Stimulated activated CD8-positive, alpha-beta memory T cell treated with anti-CD3 and anti-CD28 coated beads, Interleukin-12 subunit alpha, Interleukin-12 subunit beta, amount 100 ng/mL, for 1 hour (primary cell): ENCODE data around the gene EMC8.
A peak's percentile ranks its signal among the peaks of the same experiment; 100 is the strongest.
"Not testable (repeated sequence)": the region's sequence is repeated elsewhere in the genome, so short reads cannot be mapped to it uniquely, and the experiment has no call there.

ENCODE experiments used
- DNase-seq: peaks from one replicate; pipeline ENCODE4 v3.0.0-alpha.2; 2020; ENCODE audit warnings: low read depth

EMC8 gene

DNA sequence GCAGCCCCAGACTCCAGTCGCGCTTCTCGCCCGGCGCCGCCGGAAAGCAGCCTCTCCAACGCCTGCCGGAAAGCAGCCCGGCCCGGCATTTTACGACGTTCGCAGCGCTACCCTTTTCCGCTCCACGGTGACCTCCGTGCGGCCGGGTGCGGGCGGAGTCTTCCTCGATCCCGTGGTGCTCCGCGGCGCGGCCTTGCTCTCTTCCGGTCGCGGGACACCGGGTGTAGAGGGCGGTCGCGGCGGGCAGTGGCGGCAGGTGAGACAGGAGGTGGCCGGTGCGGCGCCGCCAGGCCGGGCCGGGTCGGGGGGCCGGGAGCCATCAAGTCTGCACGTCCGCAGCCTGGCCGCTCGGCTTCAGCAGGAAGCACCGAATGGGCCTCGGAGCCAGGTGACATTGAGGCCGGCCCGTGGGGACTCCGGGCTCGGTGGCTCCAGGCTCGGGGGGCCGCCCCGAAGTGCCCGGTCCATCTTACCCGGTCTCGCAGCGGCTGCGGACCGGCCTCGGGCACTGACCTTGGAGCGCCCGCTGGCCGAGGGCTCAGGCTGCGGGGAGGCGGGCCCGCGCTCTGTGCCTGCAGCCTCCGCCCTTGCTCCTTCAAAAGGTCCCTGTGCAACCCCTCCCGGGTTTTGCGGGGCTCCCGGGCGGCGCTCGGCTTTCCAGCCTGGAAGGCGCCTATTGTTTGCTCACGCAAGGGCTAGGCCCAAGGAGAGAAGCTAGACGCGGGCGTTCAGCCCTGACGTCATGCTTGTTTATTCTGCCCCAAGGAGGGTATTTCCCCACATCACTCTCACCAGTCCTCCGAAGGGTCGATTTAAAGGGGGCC, at the start of gene EMC8, which contains the start of gene COX4I1:
TSS of gene EMC8 (minus strand) at position 48 of the 824 bp plus-strand sequence. CDS start 249 bp downstream, outside the sequence.
TSS of gene COX4I1 (plus strand) at position 199 of the 824 bp plus-strand sequence. CDS start 1,511 bp downstream, outside the sequence.
- peak; percentile 85 for DNase-seq

DNA sequence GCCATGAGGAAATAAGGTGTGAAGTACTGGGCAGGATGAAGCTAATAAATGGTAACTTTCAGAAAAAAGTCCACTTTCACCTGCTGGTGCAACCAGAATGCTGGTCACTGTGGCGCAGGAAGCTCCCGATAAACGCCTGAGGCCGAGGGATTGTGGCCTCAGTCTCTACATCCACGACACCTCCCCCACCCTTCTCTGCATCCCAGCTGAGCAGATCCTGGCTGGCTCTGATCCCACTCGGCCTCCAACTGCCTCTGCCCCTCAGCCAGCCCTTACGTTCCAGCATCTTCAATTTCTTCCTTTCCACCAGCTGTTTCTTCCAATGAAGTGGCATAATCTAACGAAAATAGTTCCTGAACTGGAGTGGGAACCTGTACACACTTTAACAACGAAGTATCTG, 49.6 kb upstream of the EMC8 start:
- DNase-seq, result no peak

DNA sequence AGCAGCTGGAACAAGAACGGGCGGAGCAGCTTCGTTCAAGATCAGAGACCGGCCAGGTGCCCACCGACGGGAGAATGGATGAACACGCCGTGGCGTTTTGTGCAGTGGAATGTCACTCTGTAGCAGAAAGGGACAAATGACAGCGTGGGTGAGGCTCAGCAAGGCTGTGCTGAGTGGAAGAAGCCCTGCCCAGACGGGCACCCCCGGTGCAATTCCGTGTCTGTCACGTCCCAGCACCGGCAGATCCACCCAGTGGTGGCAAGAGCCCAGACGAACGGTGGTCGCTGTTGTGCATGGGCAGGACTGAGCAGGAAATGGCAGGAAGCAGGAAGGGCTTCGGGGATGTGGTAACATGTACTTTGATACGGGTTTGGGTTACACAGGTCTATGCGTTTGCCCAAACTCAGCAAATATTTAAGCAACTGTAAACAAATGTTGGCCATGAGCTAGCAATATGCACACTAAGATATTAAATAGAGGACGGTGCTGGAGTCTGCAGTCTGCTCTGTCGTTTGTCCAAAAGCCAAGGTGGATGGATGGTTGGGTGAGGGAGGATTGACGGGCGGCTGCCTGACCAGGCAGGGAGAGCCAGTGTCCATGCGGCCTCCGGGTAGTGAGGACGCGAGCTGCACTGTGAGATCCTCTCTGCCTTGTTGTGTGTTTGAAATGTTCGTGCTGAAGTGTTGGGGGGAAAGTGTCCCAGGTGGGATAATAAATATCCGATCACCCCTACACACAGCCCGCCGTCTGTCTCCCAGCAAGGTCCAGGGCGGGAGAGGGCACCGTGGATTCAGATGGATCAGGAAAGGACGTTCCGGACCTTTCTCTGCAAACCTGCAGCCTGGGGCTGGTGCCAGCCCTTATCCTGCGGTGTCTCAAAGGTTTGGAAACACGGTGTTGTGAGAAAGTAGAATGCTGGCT, 48.6 kb upstream of the EMC8 start:
- no peak for DNase-seq

DNA sequence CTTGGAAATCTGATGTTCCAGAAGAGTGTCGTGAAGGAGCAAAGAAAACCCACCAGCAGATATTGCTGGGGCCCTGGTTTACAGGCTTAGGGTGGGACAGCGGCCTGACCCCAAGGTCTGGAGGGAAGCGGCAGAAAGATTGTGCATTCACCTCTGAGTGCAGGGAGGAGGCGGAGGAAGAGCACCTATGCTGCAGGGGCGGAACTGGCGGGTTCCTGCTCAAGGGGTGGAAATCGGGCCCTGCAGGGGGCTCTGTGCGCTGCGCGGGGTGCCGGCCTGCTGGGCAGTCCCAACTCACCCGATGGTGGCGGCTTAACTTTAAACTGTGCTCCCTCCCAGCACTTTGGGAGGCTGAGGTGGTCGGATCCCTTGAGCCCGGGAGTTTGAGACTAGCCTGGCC, 47.7 kb upstream of the EMC8 start:
- DNase-seq, result no peak

DNA sequence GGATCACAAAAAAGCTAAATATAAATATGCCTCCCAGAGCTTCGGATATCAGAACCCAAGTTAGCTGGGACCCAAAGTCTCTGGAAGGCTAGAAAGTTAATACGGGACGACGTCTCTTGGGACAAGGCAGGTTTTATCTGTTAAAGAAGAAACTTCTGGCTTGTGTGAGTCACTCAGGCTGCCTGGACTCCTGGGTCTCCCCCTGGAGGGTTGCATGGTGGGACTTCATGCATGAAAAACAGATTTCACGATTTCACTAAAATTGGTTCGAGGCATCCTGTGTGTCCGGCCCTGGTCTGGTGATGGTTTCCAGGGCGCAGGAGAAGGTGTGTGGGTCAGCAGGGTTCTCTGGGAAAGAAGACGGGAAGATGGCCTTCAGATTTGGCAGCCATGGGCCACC, 47.1 kb upstream of the EMC8 start:
- DNase-seq, result no peak

DNA sequence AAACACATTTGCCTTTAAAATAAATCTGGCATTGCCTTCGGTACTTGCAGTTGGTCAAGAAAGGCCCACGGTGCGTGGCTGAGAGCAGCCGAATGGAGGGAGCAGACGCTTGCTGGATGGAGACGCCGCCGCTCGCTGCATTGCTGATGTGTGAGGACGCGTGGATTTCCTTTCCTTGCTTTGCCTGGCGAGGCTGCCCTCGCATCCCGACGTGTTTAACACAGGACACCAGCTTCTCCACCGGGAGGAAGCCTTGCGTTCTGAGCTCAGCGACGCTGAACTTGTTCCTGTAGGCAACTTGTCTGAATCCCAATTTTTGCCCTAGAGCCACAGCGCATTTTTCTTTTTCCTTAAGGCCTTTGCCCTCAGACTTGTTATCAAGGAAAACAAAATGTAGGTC, 45.9 kb upstream of the EMC8 start:
- DNase-seq, result no peak

DNA sequence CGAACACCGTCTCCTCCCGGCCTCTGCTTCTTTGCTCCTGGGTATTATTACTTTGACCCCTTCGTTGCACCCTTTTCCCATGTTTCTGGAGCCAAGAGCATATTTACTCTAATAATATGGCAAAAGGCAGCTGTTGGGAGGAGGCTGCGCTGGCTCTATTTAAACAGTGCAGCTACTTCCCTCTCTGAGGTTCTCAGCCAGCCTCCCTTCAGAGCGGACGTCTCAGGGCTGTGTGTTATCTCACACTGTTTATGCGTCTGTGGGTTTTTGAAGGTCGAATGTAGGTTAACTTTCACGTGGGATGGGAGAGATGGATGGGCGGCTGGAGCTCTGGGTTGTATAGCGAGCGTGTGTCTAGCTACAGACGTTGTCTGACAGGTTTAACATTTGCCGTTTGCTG, 45.4 kb upstream of the EMC8 start:
- DNase-seq, result no peak

DNA sequence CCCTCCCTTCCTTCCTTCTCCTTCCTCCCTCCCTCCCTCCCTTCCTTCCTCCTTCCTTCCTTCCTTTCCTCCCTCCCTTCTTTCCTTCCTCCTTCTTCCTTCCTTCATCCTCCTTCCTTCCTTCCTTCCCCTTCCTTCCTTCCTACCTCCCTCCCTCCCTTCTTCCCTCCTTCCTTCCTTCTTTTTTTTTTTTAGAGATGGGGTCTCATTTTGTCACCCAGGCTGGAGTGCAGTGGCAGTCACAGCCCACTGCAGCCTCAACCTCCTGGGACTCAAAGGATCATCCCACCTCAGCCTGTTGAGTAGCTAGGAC, 44.8 kb upstream of the EMC8 start:
- no peak for DNase-seq

DNA sequence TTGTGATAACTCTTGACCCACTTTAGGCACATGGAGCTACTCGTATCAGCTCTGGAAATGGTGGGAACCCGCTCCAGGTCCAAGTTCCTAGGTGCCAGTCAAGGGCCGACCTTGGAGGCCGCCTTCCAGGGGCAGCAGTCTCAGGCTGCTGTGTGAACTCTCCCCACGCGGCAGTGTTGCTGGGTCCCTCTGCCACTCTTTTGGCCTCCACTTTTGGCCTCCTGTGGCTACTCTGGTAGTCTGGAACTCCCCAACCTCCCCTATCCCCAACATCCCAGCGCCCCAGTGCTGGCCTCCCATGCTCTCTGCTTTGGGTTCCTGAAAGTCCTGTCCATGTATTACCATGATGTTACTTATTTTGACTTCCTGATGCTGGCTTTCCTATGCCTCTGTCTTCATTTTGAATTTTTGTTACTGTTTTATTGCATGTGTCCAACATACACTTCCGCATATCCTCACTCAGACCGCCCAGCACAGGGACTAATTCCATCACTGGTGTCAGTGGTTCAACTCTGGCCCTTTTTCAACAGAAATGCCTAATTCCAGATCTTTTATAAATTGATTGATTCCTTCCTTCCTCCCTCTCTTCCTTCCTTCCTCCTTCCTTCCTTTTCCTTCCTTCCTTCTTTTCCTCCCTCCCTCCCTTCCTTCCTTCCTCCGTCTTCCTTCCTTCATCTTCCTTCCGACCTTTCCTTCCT, 44.3 kb upstream of the EMC8 start:
- DNase-seq, result no peak

DNA sequence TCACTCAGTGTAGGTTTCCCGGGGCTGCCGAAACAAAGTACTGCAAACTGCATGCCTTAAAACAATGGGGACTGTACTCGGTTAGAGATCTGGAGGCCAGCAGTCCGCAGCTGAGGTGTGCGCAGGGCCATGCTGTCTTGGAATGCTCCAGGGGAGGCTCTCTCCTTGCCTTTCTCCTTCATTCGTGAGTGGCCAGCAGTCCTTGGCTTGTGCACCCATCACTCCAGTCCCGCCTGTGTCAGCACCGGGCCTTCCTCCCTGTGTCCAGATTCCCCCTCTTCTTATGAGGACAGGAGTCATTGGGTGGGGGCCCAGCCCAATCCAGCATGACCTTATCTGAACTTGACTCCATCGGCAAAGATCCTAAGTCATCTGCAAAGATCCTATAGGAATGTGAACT, 43.5 kb upstream of the EMC8 start:
- no peak for DNase-seq

DNA sequence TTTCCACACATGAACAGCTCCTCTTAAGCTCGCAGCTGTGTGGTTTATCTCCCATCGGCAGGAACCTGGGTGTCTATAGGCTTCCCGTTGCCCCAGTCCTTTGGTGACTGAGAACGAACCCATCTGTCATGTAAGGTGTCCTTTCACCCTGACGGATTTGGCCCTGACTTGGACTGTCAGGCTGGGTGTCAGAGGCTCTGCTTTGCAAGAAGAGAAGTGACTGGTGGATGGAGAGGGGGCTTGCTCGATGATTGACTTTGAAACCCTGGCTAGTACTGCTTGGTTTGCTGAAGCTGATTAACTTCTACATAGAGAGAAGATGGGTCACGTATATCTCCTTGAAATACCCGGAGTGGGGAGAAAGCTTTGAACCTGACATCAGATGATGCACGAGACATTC, 43.1 kb upstream of the EMC8 start:
- DNase-seq, result no peak

DNA sequence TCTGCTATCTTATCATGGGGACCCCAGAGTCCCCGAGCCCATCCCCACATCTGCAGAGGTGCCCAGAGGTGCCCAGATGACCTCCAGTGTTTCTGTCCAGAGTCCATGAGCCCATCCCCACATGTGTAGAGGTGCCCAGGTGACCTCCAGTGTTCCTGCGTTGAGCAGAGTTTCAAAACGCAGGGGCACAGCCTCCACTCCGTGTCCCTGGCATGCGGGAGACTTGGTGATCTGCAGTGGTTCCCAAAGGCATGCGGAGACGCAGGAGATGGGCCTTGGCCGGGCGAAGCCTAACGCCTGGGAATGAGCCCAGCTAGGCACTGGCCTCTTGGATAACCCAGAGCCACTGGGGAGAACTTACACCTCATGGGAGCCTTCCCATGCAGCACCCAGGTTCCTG, 41.5 kb upstream of the EMC8 start:
- DNase-seq, result no peak

DNA sequence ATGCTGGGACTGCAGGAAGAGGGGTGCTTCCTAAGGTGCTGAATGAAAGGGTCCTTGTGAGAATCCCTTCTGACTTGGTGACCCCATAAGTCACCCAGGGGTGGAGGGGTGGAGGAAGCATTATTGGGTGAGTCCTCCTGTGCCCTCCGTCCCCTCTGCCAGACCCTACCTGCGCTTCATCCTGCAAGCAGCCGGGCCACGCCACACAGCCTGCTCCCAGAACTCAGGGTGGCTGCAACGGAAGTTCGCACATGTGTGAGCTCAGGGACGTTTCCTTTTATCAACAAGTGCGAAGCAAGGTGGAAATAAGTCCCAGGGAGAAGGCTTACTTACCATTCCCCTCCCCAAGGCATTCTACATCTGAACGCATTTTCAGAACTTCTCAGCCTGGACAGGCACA, 41.1 kb upstream of the EMC8 start:
- DNase-seq, result no peak

DNA sequence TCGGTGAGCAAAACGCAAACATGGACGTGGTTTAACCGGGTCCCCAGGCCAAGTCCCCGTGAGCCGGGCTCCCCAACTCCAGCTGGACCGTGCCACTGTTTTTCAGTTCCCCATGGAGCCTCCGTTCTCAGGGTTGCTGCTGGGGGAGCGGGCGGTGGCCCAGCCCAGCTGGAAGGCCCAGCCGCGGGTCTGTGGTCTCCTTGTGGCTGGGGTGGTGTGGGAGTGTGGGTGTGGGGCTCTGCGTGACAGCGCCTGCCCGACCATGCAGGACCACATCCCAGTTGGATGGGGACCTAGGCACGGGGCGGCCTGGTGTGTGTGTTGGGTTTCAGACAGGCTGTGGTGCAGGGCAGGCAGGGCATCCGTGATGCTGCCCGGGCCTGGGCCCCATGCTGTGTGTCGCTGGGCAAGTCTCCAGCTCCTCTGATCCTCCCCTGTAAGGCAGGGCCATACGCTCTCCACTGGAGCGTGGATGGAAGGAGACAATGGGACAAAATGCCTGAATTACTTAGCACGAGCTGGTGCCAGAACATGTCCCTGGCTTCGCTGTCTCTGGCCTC, 40.4 kb upstream of the EMC8 start:
- DNase-seq, result no peak

DNA sequence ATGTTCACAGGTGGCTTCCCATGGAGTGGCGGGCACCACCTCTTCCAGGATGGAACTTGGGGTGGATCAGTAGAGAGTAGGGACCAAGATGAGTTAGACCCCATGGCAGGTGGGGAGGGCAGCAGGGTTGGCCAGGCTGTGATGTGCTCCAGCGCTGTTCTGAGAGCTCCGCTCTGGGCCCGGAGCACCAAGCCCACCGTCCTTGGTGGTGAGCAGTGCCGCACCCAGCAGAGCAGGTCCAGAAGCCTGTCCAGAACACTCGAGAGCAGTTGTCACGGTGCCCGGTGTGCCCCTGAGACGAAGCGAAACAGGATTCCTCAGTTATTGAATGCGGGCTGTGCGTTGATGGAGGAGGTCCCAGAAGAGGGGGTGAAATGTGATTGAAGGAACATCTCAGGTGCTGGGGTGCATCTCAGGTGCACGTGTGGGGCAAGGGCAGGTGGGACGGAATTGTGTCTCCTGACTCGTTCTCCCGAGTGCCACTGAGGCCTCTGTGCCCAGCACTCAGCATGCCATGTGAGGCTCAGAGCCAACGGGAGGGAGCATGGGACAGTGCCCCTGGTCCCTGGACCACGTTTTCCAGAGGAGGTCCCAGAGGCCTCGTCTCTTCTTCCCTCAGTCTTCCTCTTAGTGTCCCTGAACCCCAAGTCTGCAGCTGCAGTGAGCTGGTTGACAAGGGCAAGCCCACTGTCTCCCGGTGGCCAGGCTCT, 39.7 kb upstream of the EMC8 start:
- DNase-seq, result no peak

DNA sequence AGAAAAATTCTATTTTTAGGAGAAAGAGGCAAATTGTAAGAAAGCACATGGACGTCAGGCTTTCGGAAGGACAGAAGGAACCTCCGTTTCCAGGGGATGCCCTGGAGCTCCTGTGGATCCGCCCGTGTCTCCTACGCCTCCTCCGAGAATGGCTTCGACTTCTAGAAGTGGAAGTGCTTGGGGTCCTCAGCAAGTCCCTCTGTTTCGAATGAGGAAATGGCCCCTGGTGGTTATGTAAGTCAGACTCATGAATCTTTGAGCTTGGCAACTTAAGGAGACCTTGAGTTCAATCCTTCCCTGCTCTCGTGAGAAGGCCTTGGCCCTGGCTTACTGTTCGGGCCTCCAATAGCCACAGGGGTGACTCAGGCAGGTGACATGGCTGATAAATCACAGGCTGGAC, 39.0 kb upstream of the EMC8 start:
- DNase-seq, result no peak

DNA sequence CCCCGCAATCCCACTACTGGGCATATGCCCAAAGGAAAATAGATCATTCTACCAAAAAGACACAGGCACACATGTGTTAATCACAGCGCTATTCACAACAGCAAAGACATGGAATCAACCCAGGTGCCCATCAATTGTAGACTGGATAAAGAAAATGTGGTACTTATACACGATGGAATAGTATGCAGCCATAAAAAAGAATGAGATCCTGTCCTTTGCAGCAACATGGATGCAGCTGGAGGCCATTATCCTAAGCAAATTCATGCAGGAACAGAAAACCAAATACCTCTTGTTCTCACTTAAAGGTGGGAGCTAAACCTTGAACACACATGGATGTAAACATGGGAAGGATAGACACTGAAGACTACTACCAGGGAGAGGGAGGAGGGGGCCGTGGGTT, 38.3 kb upstream of the EMC8 start:
- DNase-seq, result not testable (repeated sequence)

DNA sequence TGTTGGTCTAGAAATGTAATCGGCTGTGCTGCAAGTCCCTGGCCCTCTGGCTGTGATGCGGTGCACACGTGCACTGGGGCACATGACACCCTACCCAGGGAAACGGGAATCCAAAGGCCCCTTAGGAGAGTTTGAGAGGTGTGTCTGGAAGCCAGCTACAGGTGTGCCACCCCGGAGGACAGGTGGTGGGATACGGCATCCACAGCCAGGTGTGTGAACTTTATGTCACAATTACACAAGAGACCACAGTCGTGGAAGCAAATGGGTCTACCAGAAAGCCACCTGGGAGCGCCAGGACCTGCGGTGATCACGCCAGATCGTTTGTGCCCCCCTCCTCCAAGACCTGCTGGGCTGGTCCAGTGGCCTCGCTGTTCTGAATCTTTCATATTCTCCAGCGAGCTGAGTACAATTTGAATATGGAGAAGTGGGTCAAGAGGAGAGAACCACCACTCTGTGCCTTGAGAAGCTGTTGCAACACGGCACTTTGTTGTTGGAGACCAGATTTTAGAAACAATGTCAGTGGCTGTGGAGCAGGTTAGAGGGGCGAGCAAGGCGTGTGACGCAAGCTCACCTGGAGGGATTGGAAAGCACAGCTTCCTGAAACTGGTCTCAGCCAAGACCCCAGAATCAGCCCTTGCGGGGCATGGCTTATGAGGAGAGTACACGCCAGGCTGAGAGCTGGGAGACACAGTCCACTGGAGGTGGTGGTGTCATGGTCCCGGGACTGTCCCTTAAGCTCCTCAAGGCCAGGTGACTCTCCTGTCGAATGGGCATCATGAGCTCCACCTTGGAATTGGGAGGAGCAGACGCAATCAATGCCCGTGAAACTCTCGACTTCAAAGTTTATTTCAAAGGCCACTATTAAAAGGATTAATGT, 37.6 kb upstream of the EMC8 start:
- DNase-seq, result no peak

DNA sequence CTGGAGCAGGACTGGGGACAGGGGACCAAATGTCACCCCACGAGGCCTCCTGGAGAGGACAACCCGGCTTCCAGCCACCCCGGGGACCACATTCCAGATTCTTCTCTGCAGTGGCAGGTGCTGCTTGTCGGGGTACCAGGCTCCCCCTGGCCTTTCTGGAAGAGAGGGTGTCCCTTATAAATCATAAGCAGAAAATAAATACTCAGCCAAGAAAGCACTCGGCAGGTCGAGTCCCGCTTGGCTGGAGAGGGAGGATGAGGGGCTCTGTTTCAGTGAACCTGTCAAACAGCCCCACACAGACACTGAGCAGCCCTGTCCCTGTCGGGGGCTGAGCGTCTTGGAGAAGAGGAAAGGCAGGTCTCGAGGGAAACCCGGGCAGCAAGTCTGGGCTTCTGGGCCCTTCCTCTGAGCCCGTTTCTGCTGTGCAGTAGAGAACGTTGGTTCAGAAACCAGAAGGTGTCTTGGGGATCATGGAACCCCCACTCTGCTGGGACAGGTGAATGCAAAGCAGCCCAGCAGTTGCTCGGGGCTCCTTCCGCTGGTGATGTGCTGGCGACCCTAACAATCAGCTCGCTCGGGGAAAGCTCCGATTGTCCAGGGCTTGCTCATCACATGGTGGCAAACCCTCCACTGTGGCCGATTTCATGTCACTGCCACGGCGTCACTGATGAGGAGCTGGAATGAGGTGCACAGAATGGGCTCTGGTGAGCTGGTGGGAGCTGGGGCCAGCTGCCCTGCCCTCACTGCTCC, 36.8 kb upstream of the EMC8 start:
- DNase-seq, result no peak

DNA sequence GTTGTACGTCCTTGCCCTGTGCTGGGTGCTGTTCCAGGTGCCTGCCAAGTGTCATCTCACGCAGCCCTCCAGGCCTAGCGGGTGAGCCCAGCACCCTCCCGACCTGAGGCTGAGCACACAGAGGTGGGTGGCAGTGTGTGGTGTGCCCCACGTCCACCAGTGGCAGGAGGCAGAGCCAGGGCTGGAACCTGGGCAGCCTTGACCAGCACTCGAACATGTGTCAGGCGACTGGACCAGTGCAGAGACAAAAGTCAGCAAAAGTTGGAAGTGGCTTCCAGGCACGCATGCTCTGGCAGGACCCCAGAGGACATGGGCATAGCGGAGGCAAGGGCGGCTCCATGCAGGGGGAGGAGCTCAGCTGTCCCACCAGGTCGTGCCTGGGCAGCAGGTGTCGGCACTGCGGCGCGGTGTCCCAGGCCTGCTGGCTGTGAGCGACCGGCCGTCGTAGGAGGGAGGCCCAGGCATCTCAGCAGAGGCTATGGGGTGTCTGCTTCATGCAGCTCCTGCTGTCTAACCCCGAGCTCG, 35.9 kb upstream of the EMC8 start:
- DNase-seq, result no peak
